Putamen (tissue), 1 donor: ENCODE data around the gene KCNS1.
"Not testable (repeated sequence)": the region's sequence is repeated elsewhere in the genome, so short reads cannot be mapped to it uniquely, and the experiment has no call there.

Source experiments
- DNase-seq: peaks from one replicate; pipeline ENCODE4 v3.0.0-alpha.2; 2016; ENCODE audit warnings: low spot score

Gene KCNS1

GRCh38 chr20:45080867-45081624, 19.9 kb downstream of the KCNS1 start:
- DNase-seq, result no peak

GRCh38 chr20:45077559-45077958, 23.4 kb downstream of the KCNS1 start:
- no peak for DNase-seq

- DNase-seq, result no peak
These were observed 27.7 kb downstream of the KCNS1 start for GRCh38 chr20:45073221-45073620.

GRCh38 chr20:45072066-45072465, 28.9 kb downstream of the KCNS1 start:
- no peak for DNase-seq

- no peak for DNase-seq
These were observed 29.8 kb downstream of the KCNS1 start for GRCh38 chr20:45070932-45071632.

- DNase-seq, result no peak
These were observed 31.7 kb downstream of the KCNS1 start for GRCh38 chr20:45069261-45069660.

GRCh38 chr20:45067558-45067957, 33.4 kb downstream of the KCNS1 start:
- DNase-seq, result no peak

GRCh38 chr20:45067087-45067486, 33.8 kb downstream of the KCNS1 start:
- DNase-seq, result no peak

GRCh38 chr20:45066372-45066771, 34.6 kb downstream of the KCNS1 start:
- DNase-seq, result no peak

GRCh38 chr20:45064812-45065211, 36.1 kb downstream of the KCNS1 start:
- no peak for DNase-seq

- DNase-seq, result not testable (repeated sequence)
These were observed 37.8 kb downstream of the KCNS1 start for GRCh38 chr20:45063107-45063506.

GRCh38 chr20:45061244-45061643, 39.7 kb downstream of the KCNS1 start:
- no peak for DNase-seq

GRCh38 chr20:45060294-45060693, 40.6 kb downstream of the KCNS1 start:
- no peak for DNase-seq

GRCh38 chr20:45059022-45059728, 41.8 kb downstream of the KCNS1 start:
- DNase-seq, result peak; percentile 76

- DNase-seq, result no peak
These were observed 42.6 kb downstream of the KCNS1 start for GRCh38 chr20:45058168-45058850.

- no peak for DNase-seq
These were observed 44.3 kb downstream of the KCNS1 start for GRCh38 chr20:45056473-45057173.

GRCh38 chr20:45055056-45055455, 45.9 kb downstream of the KCNS1 start:
- no peak for DNase-seq

GRCh38 chr20:45053430-45054351, 47.2 kb downstream of the KCNS1 start:
- DNase-seq, result no peak

- DNase-seq, result no peak
These were observed 48.1 kb downstream of the KCNS1 start for GRCh38 chr20:45052698-45053429.
